ENCODE data around the gene CCDC74B. TPM values are rescaled to one million over a fixed set of nuclear protein-coding genes. Genes with fewer than 3 reads are reported as not detected.
"Not testable (repeated sequence)": the region's sequence is repeated elsewhere in the genome, so short reads cannot be mapped to it uniquely, and the experiment has no call there.

Gene CCDC74B
- total RNA-seq, 2 donors from 2014 or later = 0.35 to 0.64 TPM

GRCh38 chr2:130102597-130103363 lies 42.1 kb downstream of the CCDC74B start:
- H3K9ac ChIP-seq (ENCODE audit: low read depth in 2 of 2, low read length in 2 of 2); H3K27ac ChIP-seq; intact Hi-C loops (cut with DNase I); H3K4me3 ChIP-seq; H3K4me1 ChIP-seq; H3K36me3 ChIP-seq; H3K27me3 ChIP-seq; DNase-seq; H3K9me3 ChIP-seq: not testable (repeated sequence)

Other genes starting within 250 kb of the CCDC74B start
- gene RAB6C, start 165.4 kb downstream of the CCDC74B start, total RNA-seq = under 1 TPM in 1 of 2 donors, not detected in 1; 0.08 TPM
- gene POTEF, start 15.9 kb downstream of the CCDC74B start, total RNA-seq = not detected
- gene SMPD4, start 36.5 kb upstream of the CCDC74B start, total RNA-seq = 10 to 100 TPM; 32.4 to 73.0 TPM
- gene MZT2B, start 37.1 kb upstream of the CCDC74B start, total RNA-seq = 100 to 1,000 TPM; 240 to 318 TPM
- not detected for gene TUBA3E, start 53.3 kb upstream of the CCDC74B start, total RNA-seq
- 100 to 1,000 TPM in 1 of 2 donors, 10 to 100 TPM in 1; 50.6 to 117 TPM for gene IMP4, start 197.8 kb upstream of the CCDC74B start, total RNA-seq
- 100 to 1,000 TPM in 1 of 2 donors, 10 to 100 TPM in 1; 85.0 to 160 TPM for gene PTPN18, start 210.9 kb upstream of the CCDC74B start, total RNA-seq

All from colonic mucosa (tissue), 4 donors.